Measurements from ENCODE around the gene CCDC157.

GRCh38 chr22:30313527-30314363, 43.1 kb upstream of the CCDC157 start:
- TF ChIP-seq TAF1 (IDR thresholded peaks at IDR 0.05; ENCODE audit: low read depth): no peak
- TF ChIP-seq EP300 (IDR thresholded peaks at IDR 0.05; ENCODE audit: borderline replicate concordance): no peak
- no peak for TF ChIP-seq YY1 (IDR thresholded peaks at IDR 0.05; ENCODE audit: low read depth)
- TF ChIP-seq, protein P1, sequence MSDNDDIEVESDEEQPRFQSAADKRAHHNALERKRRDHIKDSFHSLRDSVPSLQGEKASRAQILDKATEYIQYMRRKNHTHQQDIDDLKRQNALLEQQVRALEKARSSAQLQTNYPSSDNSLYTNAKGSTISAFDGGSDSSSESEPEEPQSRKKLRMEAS (IDR thresholded peaks at IDR 0.05): no peak
- no peak for TF ChIP-seq EGR1 (IDR thresholded peaks at IDR 0.05)
- TF ChIP-seq REST (IDR thresholded peaks at IDR 0.05; ENCODE audit: low read depth): no peak
- no peak for TF ChIP-seq CEBPB (IDR thresholded peaks at IDR 0.05)
- TF ChIP-seq NFIC (IDR thresholded peaks at IDR 0.05): no peak
- no peak for TF ChIP-seq TEAD4 (IDR thresholded peaks at IDR 0.05)
- no peak for TF ChIP-seq RAD21 (IDR thresholded peaks at IDR 0.05; ENCODE audit: low read depth)
